Gastroesophageal sphincter (tissue), 3 donors: ENCODE results near the gene MICAL3.

Experiments
- CTCF ChIP-seq, 4 experiments: fragments of 200-600 bp in 2 of 4; fragments of 450-650 bp in 2 of 4; sonication (generic) in 1 of 4; IDR thresholded peaks; one replicate each; pipeline ENCODE4 v1.5.1; 2017 to 2019; ENCODE audit warnings: antibody characterized with exemption in 4 of 4, mild to moderate bottlenecking in 2 of 4, moderate library complexity in 2 of 4
- POLR2A ChIP-seq, 2 donors: fragments of 450-650 bp; IDR thresholded peaks; one replicate each; pipeline ENCODE4 v1.6.1; 2017; ENCODE audit warnings: antibody characterized with exemption in 2 of 2, mild to moderate bottlenecking in 2 of 2, moderate library complexity in 1 of 2
- POLR2AphosphoS5 ChIP-seq: sonication (generic); formaldehyde crosslinking; IDR thresholded peaks from one replicate; pipeline ENCODE4 v1.6.1; 2017; ENCODE audit warnings: antibody characterized with exemption

GRCh38 chr22:17831501-17832251 lies 192.7 kb downstream of the MICAL3 start:
- TF ChIP-seq CTCF (IDR thresholded peaks at IDR 0.05) = no peak
- TF ChIP-seq POLR2A (IDR thresholded peaks at IDR 0.05) = no peak
- TF ChIP-seq POLR2AphosphoS5 = peak; percentile 64
